Loucy (cell line): ENCODE measurements around the gene ACTG1.

Experiments used
- CTCF ChIP-seq: fragments of 200-600 bp; sonication (generic); conservative IDR thresholded peaks from 2 replicates; pipeline ENCODE4 v1.5.1; 2014; ENCODE audit warnings: mild to moderate bottlenecking, antibody characterized with exemption, low read length
- EZH2phosphoT487 ChIP-seq: fragments of 200-600 bp; IDR thresholded peaks from 2 replicates; pipeline ENCODE4 v1.6.1; 2018; ENCODE audit warnings: antibody characterized with exemption, mild to moderate bottlenecking, moderate library complexity, borderline replicate concordance

- TF ChIP-seq CTCF, result no peak
- TF ChIP-seq EZH2phosphoT487, result no peak
Observed at GRCh38 chr17:81550830-81551457, 38.3 kb upstream of the ACTG1 start.
